ENCODE results near the gene SLC2A4RG. TPM values are rescaled to one million over a fixed set of nuclear protein-coding genes. Genes with fewer than 3 reads are reported as not detected.

SLC2A4RG gene
- total and polyA plus RNA-seq, 2 of the 4 experiments (the other 2 are of a cell fraction) = 5.0 to 50.3 TPM

- no peak overlapping the region for H3K27ac ChIP-seq (ENCODE audit: insufficient read depth, low read length)
- no peak overlapping the region for H2BK15ac ChIP-seq (ENCODE audit: low read depth, low read length)
- no peak overlapping the region for H3K14ac ChIP-seq (replicated peaks; ENCODE audit: low read depth, low read length)
- H4K20me1 ChIP-seq (ENCODE audit: insufficient read depth, low read length) = peaks cover 27% of the 10 kb centered on the region
- no peak overlapping the region for H3K18ac ChIP-seq (ENCODE audit: low read depth, low read length)
- no peak overlapping the region for H3K9ac ChIP-seq (ENCODE audit: low read depth, low read length)
- H3K36me3 ChIP-seq (ENCODE audit: control insufficient read depth, insufficient read depth, low read length) = peaks cover 43% of the 10 kb centered on the region
- DNase-seq (no peak), ATAC-seq (ENCODE audit: low read depth) (no peak)
- H2AK9ac ChIP-seq (replicated peaks; ENCODE audit: low read depth, low read length, poor library complexity) = no peak overlapping the region
- no peak overlapping the region for H3K56ac ChIP-seq (ENCODE audit: extremely low read depth, insufficient read depth, low read length)
- ChIA-PET CTCF (no interaction called here), POLR2A (ENCODE audit: unreplicated experiment) (no interaction called here)
- H3K27me3 ChIP-seq (ENCODE audit: control insufficient read depth, insufficient read depth, low read length) = no peaks in the 10 kb centered on the region
- H2AFZ ChIP-seq (replicated peaks; ENCODE audit: low read length, poor library complexity) = peak overlapping the region; percentile 33
- no peak overlapping the region for H2BK5ac ChIP-seq (ENCODE audit: low read depth, low read length, poor library complexity, severe bottlenecking)
- H4K5ac ChIP-seq (ENCODE audit: low read depth, low read length) = no peak overlapping the region
- no peak overlapping the region for H3K4me2 ChIP-seq (ENCODE audit: low read depth, low read length)
- intact Hi-C loops (cut with micrococcal nuclease) = no loop called here
- peaks cover 10% of the 10 kb centered on the region for H3K4me1 ChIP-seq (ENCODE audit: control insufficient read depth, insufficient read depth, low read length)
- H3K4ac ChIP-seq (ENCODE audit: low read depth, low read length) = no peak overlapping the region
- no peaks in the 10 kb centered on the region for H3K9me3 ChIP-seq (ENCODE audit: control insufficient read depth, insufficient read depth, low read length)
- no peak overlapping the region for H3K23ac ChIP-seq (ENCODE audit: low read depth, low read length)
- no peak overlapping the region for H4K91ac ChIP-seq (ENCODE audit: insufficient read depth, low read depth, low read length)
- H2BK20ac ChIP-seq (ENCODE audit: low read depth, low read length) = no peak overlapping the region
- H2AK5ac ChIP-seq (ENCODE audit: low read depth, low read length) = no peak overlapping the region
- in situ Hi-C loops (cut with MboI; ENCODE audit: low sequenced_read_pairs) = no loop called here
- dilution Hi-C loops (cut with HindIII; ENCODE audit: low sequenced_read_pairs, unreplicated experiment) = no loop called here
- WGBS, 2 experiments (ENCODE audit: extremely low coverage in 2 of 2, insufficient read length in 1 of 2) = 66% methylated on average over 28 of the region's 43 CpGs; no CpG with 5 or more reads in 1 of the 2 experiments
- H2BK120ac ChIP-seq (ENCODE audit: low read depth, low read length) = no peak overlapping the region
- H3K79me1 ChIP-seq (ENCODE audit: low read depth in 1 of 2, low read length in 2 of 2) = peaks cover 4 to 22% of the 10 kb centered on the region in 2 experiments; a peak in 2 of 4 replicates
- no TSS peak for BruUV-seq (replicated peaks)
- no peak overlapping the region for H4K8ac ChIP-seq (ENCODE audit: low read depth in 2 of 2, low read length in 2 of 2)
- TF ChIP-seq RAD21 (IDR thresholded peaks at IDR 0.05; ENCODE audit: low read length) (no peak), BHLHE40 (IDR thresholded peaks at IDR 0.05; ENCODE audit: low read depth, low read length) (no peak), MXI1 (IDR thresholded peaks at IDR 0.05; ENCODE audit: borderline replicate concordance, low read depth, low read length) (no peak), USF2 (IDR thresholded peaks at IDR 0.05; ENCODE audit: low read depth, low read length) (no peak), FOS (IDR thresholded peaks at IDR 0.05; ENCODE audit: low read depth, low read length) (no peak), SMC3 (IDR thresholded peaks at IDR 0.05; ENCODE audit: low read depth, low read length) (no peak)
- H3K9me1 ChIP-seq (ENCODE audit: insufficient read depth, low read length) = no peaks in the 10 kb centered on the region
- no peak overlapping the region for H3K4me3 ChIP-seq (ENCODE audit: insufficient read depth, low read depth, low read length)
Measured at GRCh38 chr20:63737945-63738686, 1.5 kb upstream of the SLC2A4RG start.

Measured in IMR-90 (cell line).